ENCODE results near the gene EML4. TPM values are rescaled to one million over a fixed set of nuclear protein-coding genes. Genes with fewer than 3 reads are reported as not detected.
"Not testable (repeated sequence)": the region's sequence is repeated elsewhere in the genome, so short reads cannot be mapped to it uniquely, and the experiment has no call there.

Gene EML4
- total RNA-seq, 1 experiment from 2014 or later: 38.3 TPM

DNA sequence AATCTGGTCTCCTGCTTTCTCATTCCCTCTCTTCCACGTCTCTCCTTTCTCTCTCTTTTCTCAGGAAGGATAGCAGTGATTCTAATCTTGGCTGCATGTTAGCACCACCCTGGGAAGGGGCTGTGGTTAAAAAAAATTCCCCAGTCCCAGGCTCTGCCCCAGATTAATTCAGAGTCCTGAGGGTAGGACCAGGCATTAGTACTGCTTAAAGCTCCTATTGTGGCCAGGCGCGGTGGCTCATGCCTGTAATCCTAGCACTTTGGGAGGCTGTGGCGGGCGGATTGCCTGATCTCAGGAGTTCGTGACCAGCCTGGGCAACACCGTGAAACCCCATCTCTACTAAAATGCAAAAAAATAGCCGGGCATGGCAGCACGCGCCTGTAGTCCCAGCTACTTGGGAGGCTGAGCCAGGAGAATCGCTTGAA, 35.4 kb upstream of the EML4 start:
- ATAC-seq: no peak
- BruUV-seq (replicated peaks): no TSS peak
- no peak overlapping the region for H3K4me3 ChIP-seq (ENCODE audit: low read length)

GRCh38 chr2:42134401-42134932, 34.7 kb upstream of the EML4 start:
- H3K4me3 ChIP-seq (ENCODE audit: low read length); H3K27me3 ChIP-seq (ENCODE audit: low read length); CTCF ChIA-PET; H3K4me2 ChIP-seq (ENCODE audit: low read length); H3K36me3 ChIP-seq (ENCODE audit: low read depth, low read length); ATAC-seq; H4K20me1 ChIP-seq (ENCODE audit: low read length); POLR2A ChIA-PET (ENCODE audit: unreplicated experiment); H3K9ac ChIP-seq (ENCODE audit: low read length); DNase-seq; H3K79me2 ChIP-seq (ENCODE audit: low read length); H3K9me3 ChIP-seq (ENCODE audit: low read length); BruUV-seq (replicated peaks); intact Hi-C loops (cut with micrococcal nuclease); H3K9me2 ChIP-seq (replicated peaks; ENCODE audit: low read length); H3F3A ChIP-seq (ENCODE audit: low read length, unreplicated experiment); H2AFZ ChIP-seq (ENCODE audit: low read length); H3K27ac ChIP-seq (ENCODE audit: low read length): not testable (repeated sequence)
- peaks cover 65% of the 10 kb centered on the region for H3K4me1 ChIP-seq (ENCODE audit: insufficient read depth, low read length)

More for the DNA sequence above, 35.4 kb upstream of the EML4 start:
- Histone ChIP-seq H3F3A (ENCODE audit: low read length, unreplicated experiment) (peaks cover 2% of the 10 kb centered on the region), H2AFZ (ENCODE audit: low read length) (peak overlapping the region; percentile 59; the same call in 1 of the 2 replicates), H3K4me2 (ENCODE audit: low read length) (peak overlapping the region; percentile 78), H3K36me3 (ENCODE audit: low read depth, low read length) (no peaks in the 10 kb centered on the region), H4K20me1 (ENCODE audit: low read length) (no peaks in the 10 kb centered on the region), H3K9ac (ENCODE audit: low read length) (peak overlapping the region; percentile 33), H3K27me3 (ENCODE audit: low read length) (no peaks in the 10 kb centered on the region), H3K9me3 (ENCODE audit: low read length) (no peaks in the 10 kb centered on the region), H3K79me2 (ENCODE audit: low read length) (no peaks in the 10 kb centered on the region), H3K9me2 (replicated peaks; ENCODE audit: low read length) (no peaks in the 10 kb centered on the region), H3K4me1 (ENCODE audit: insufficient read depth, low read length) (peaks cover 60% of the 10 kb centered on the region), H3K27ac (ENCODE audit: low read length) (peak overlapping the region; percentile 96)
- POLR2A ChIA-PET (ENCODE audit: unreplicated experiment): no interaction called here
- CTCF ChIA-PET: no interaction called here
- no peak for DNase-seq
- TF ChIP-seq EZH2phosphoT487 (IDR thresholded peaks at IDR 0.05; ENCODE audit: borderline replicate concordance, low read length) (no peak), EZH2 (IDR thresholded peaks at IDR 0.05; ENCODE audit: low read length, unreplicated experiment) (no peak)
- TF ChIP-seq, protein P1, sequence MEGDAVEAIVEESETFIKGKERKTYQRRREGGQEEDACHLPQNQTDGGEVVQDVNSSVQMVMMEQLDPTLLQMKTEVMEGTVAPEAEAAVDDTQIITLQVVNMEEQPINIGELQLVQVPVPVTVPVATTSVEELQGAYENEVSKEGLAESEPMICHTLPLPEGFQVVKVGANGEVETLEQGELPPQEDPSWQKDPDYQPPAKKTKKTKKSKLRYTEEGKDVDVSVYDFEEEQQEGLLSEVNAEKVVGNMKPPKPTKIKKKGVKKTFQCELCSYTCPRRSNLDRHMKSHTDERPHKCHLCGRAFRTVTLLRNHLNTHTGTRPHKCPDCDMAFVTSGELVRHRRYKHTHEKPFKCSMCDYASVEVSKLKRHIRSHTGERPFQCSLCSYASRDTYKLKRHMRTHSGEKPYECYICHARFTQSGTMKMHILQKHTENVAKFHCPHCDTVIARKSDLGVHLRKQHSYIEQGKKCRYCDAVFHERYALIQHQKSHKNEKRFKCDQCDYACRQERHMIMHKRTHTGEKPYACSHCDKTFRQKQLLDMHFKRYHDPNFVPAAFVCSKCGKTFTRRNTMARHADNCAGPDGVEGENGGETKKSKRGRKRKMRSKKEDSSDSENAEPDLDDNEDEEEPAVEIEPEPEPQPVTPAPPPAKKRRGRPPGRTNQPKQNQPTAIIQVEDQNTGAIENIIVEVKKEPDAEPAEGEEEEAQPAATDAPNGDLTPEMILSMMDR (conservative IDR thresholded peaks at IDR 0.05; ENCODE audit: low read depth, low read length): no peak
- intact Hi-C loops (cut with micrococcal nuclease): loop anchor here (2.0 kb wide), 3 partner anchors 15 to 63 kb away; no protein-coding TSS in a partner anchor

GRCh38 chr2:42135381-42136312, 33.5 kb upstream of the EML4 start:
- H3K9me3 ChIP-seq (ENCODE audit: low read length): no peaks in the 10 kb centered on the region
- no peaks in the 10 kb centered on the region for H3K36me3 ChIP-seq (ENCODE audit: low read depth, low read length)
- TF ChIP-seq, protein P1 (conservative IDR thresholded peaks at IDR 0.05; ENCODE audit: low read depth, low read length): no peak
- TF ChIP-seq EZH2 (IDR thresholded peaks at IDR 0.05; ENCODE audit: low read length, unreplicated experiment): no peak
- TF ChIP-seq EZH2phosphoT487 (IDR thresholded peaks at IDR 0.05; ENCODE audit: borderline replicate concordance, low read length): no peak
- H4K20me1 ChIP-seq (ENCODE audit: low read length): no peaks in the 10 kb centered on the region
- 0 out of 2 replicates have a peak overlapping the region, but pooled peaks have one; percentile 16 for H3K9ac ChIP-seq (ENCODE audit: low read length)
- H2AFZ ChIP-seq (ENCODE audit: low read length): no peak overlapping the region
- H3F3A ChIP-seq (ENCODE audit: low read length, unreplicated experiment): peaks cover 2% of the 10 kb centered on the region
- CTCF ChIA-PET: no interaction called here
- peaks cover 65% of the 10 kb centered on the region for H3K4me1 ChIP-seq (ENCODE audit: insufficient read depth, low read length)
- ATAC-seq (no peak), DNase-seq (no peak)
- intact Hi-C loops (cut with micrococcal nuclease): no loop called here
- H3K27ac ChIP-seq (ENCODE audit: low read length): peak overlapping the region; percentile 70
- no peaks in the 10 kb centered on the region for H3K27me3 ChIP-seq (ENCODE audit: low read length)
- POLR2A ChIA-PET (ENCODE audit: unreplicated experiment): no interaction called here
- peak overlapping the region; percentile 11; the same call in 1 of the 2 replicates for H3K4me2 ChIP-seq (ENCODE audit: low read length)
- no peak overlapping the region for H3K4me3 ChIP-seq (ENCODE audit: low read length)
- H3K9me2 ChIP-seq (replicated peaks; ENCODE audit: low read length): no peaks in the 10 kb centered on the region
- no TSS peak for BruUV-seq (replicated peaks)
- no peaks in the 10 kb centered on the region for H3K79me2 ChIP-seq (ENCODE audit: low read length)
